HepG2 (cell line): Measurements from ENCODE around the gene CDK3. TPM values are rescaled to one million over a fixed set of nuclear protein-coding genes. Genes with fewer than 3 reads are reported as not detected.

Experiments used
- DPF2 ChIP-seq: sonication (generic); formaldehyde crosslinking; IDR thresholded peaks from 2 replicates; pipeline ENCODE4 v1.4.0; 2020; ENCODE audit warnings: mild to moderate bottlenecking, low read depth, missing genetic modification reagents, borderline replicate concordance
- HNRNPL ChIP-seq: fragments of 200-400 bp; formaldehyde crosslinking; IDR thresholded peaks from 2 replicates; pipeline ENCODE4 v1.6.1; 2017; ENCODE audit warnings: mild to moderate bottlenecking, low read depth, low read length
- MAX ChIP-seq: IDR thresholded peaks from 2 replicates; pipeline ENCODE4 v1.6.1; 2012; ENCODE audit warnings: inconsistent platforms
- MED8 ChIP-seq: sonication (generic); formaldehyde crosslinking; IDR thresholded peaks from 2 replicates; pipeline ENCODE4 v1.8.1; 2023; ENCODE audit warnings: mild to moderate bottlenecking, missing genetic modification reagents; ENCODE audit not compliant: insufficient replicate concordance
- NR2C2 ChIP-seq: sonication (generic); formaldehyde crosslinking; IDR thresholded peaks from 2 replicates; pipeline ENCODE4 v1.4.0; 2020; ENCODE audit warnings: missing genetic modification reagents, mild to moderate bottlenecking, moderate library complexity, borderline replicate concordance
- REL ChIP-seq: sonication (generic); formaldehyde crosslinking; conservative IDR thresholded peaks from 2 replicates; pipeline ENCODE4 v1.8.0; 2022; ENCODE audit warnings: mild to moderate bottlenecking, missing genetic modification reagents, moderate library complexity
- RFX1 ChIP-seq: fragments of 450-650 bp; IDR thresholded peaks from 2 replicates; pipeline ENCODE4 v1.6.1; 2017
- RXRA ChIP-seq: sonication (generic); formaldehyde crosslinking; IDR thresholded peaks from 2 replicates; pipeline ENCODE4 v1.5.1; 2020; ENCODE audit warnings: missing genetic modification reagents
- ZFP91 ChIP-seq: sonication (generic); formaldehyde crosslinking; IDR thresholded peaks from 2 replicates; pipeline ENCODE4 v1.9.0; 2022; ENCODE audit warnings: missing genetic modification reagents, mild to moderate bottlenecking, borderline replicate concordance
- ZNF33B ChIP-seq: sonication (generic); formaldehyde crosslinking; IDR thresholded peaks from 2 replicates; pipeline ENCODE4 v1.5.1; 2020; ENCODE audit warnings: mild to moderate bottlenecking, missing genetic modification reagents
- ZNF720 ChIP-seq: sonication (generic); formaldehyde crosslinking; IDR thresholded peaks from 2 replicates; pipeline ENCODE4 v1.4.0; 2020; ENCODE audit warnings: missing genetic modification reagents
- ZNF747 ChIP-seq: sonication (generic); formaldehyde crosslinking; IDR thresholded peaks from 2 replicates; pipeline ENCODE4 v1.8.1; 2023; ENCODE audit warnings: missing genetic modification reagents, mild to moderate bottlenecking, borderline replicate concordance
- polyA plus RNA-seq, 8 experiments: library from polyadenylated mRNA; depleted of rRNA in 3 of 8; stranded (reverse) in 7 of 8; unstranded in 1 of 8; fragments of >200 nt; fragmentation: Illumina TruSeq in 4 of 8; extraction: Trizol in 4 of 8; gene quantifications; 2 replicates each; pipeline versions ENCODE4 v1.2.1 to v1.2.3, GENCODE V29; 2011 to 2016; ENCODE audit warnings: low read depth in 4 of 8, missing spikeins in 1 of 8, mixed read lengths in 1 of 8; ENCODE audit not compliant: insufficient read depth in 1 of 8
- total RNA-seq, 5 experiments: library from RNA; depleted of rRNA; stranded (reverse); fragments of >200 nt; fragmentation: Illumina TruSeq; extraction: Trizol; gene quantifications; 2 replicates each; pipeline ENCODE4 v1.2.3, GENCODE V29; 2016; ENCODE audit warnings: low read depth in 1 of 5
- TF ChIP-seq, protein P1 (sequence below): sonication (generic); formaldehyde crosslinking; conservative IDR thresholded peaks from 2 replicates; pipeline ENCODE4 v1.4.0; 2020; ENCODE audit warnings: mild to moderate bottlenecking, missing genetic modification reagents, moderate library complexity
- TF ChIP-seq, protein P2 (sequence below): conservative IDR thresholded peaks from 2 replicates; pipeline ENCODE4 v1.6.1; 2018; ENCODE audit warnings: missing genetic modification reagents
- TF ChIP-seq, protein P3 (sequence below): sonication (generic); formaldehyde crosslinking; IDR thresholded peaks from 2 replicates; pipeline ENCODE4 v1.5.0; 2020; ENCODE audit warnings: mild to moderate bottlenecking, missing genetic modification reagents
- TF ChIP-seq, protein P4 (sequence below): sonication (generic); formaldehyde crosslinking; IDR thresholded peaks from 2 replicates; pipeline ENCODE4 v1.5.1; 2020; ENCODE audit warnings: mild to moderate bottlenecking, missing genetic modification reagents, moderate library complexity

The CDK3 gene
- total and polyA plus RNA-seq, 2 of the 13 experiments (the other 11 are each of a cell fraction or from before 2014, with no cell fraction given), result 5.8 to 11.4 TPM

- TF ChIP-seq, protein P1, sequence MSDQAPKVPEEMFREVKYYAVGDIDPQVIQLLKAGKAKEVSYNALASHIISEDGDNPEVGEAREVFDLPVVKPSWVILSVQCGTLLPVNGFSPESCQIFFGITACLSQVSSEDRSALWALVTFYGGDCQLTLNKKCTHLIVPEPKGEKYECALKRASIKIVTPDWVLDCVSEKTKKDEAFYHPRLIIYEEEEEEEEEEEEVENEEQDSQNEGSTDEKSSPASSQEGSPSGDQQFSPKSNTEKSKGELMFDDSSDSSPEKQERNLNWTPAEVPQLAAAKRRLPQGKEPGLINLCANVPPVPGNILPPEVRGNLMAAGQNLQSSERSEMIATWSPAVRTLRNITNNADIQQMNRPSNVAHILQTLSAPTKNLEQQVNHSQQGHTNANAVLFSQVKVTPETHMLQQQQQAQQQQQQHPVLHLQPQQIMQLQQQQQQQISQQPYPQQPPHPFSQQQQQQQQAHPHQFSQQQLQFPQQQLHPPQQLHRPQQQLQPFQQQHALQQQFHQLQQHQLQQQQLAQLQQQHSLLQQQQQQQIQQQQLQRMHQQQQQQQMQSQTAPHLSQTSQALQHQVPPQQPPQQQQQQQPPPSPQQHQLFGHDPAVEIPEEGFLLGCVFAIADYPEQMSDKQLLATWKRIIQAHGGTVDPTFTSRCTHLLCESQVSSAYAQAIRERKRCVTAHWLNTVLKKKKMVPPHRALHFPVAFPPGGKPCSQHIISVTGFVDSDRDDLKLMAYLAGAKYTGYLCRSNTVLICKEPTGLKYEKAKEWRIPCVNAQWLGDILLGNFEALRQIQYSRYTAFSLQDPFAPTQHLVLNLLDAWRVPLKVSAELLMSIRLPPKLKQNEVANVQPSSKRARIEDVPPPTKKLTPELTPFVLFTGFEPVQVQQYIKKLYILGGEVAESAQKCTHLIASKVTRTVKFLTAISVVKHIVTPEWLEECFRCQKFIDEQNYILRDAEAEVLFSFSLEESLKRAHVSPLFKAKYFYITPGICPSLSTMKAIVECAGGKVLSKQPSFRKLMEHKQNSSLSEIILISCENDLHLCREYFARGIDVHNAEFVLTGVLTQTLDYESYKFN (CRISPR knock-in tag), result peak; percentile 56
- TF ChIP-seq REL (CRISPR knock-in tag) (no peak), MED8 (peak; percentile 15), RXRA (CRISPR knock-in tag) (peak; percentile 50; the same call in 1 of the 2 replicates), HNRNPL (peak; percentile 93), DPF2 (CRISPR knock-in tag) (peak; percentile 15; the same call in 1 of the 2 replicates), ZNF33B (CRISPR knock-in tag) (no peak), MAX (peak; percentile 56; the same call in 1 of the 2 replicates), RFX1 (no peak), ZFP91 (peak; percentile 45; the same call in 1 of the 2 replicates), NR2C2 (CRISPR knock-in tag) (no peak; the same call in 1 of the 2 replicates), ZNF720 (no peak), ZNF747 (CRISPR knock-in tag) (peak; percentile 45; the same call in 1 of the 2 replicates)
- TF ChIP-seq, protein P2, sequence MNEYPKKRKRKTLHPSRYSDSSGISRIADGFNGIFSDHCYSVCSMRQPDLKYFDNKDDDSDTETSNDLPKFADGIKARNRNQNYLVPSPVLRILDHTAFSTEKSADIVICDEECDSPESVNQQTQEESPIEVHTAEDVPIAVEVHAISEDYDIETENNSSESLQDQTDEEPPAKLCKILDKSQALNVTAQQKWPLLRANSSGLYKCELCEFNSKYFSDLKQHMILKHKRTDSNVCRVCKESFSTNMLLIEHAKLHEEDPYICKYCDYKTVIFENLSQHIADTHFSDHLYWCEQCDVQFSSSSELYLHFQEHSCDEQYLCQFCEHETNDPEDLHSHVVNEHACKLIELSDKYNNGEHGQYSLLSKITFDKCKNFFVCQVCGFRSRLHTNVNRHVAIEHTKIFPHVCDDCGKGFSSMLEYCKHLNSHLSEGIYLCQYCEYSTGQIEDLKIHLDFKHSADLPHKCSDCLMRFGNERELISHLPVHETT, result no peak
- TF ChIP-seq, protein P3, sequence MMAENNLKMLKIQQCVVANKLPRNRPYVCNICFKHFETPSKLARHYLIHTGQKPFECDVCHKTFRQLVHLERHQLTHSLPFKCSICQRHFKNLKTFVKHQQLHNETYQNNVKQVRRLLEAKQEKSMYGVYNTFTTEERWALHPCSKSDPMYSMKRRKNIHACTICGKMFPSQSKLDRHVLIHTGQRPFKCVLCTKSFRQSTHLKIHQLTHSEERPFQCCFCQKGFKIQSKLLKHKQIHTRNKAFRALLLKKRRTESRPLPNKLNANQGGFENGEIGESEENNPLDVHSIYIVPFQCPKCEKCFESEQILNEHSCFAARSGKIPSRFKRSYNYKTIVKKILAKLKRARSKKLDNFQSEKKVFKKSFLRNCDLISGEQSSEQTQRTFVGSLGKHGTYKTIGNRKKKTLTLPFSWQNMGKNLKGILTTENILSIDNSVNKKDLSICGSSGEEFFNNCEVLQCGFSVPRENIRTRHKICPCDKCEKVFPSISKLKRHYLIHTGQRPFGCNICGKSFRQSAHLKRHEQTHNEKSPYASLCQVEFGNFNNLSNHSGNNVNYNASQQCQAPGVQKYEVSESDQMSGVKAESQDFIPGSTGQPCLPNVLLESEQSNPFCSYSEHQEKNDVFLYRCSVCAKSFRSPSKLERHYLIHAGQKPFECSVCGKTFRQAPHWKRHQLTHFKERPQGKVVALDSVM, result peak; percentile 80; the same call in 1 of the 2 replicates
- TF ChIP-seq, protein P4, sequence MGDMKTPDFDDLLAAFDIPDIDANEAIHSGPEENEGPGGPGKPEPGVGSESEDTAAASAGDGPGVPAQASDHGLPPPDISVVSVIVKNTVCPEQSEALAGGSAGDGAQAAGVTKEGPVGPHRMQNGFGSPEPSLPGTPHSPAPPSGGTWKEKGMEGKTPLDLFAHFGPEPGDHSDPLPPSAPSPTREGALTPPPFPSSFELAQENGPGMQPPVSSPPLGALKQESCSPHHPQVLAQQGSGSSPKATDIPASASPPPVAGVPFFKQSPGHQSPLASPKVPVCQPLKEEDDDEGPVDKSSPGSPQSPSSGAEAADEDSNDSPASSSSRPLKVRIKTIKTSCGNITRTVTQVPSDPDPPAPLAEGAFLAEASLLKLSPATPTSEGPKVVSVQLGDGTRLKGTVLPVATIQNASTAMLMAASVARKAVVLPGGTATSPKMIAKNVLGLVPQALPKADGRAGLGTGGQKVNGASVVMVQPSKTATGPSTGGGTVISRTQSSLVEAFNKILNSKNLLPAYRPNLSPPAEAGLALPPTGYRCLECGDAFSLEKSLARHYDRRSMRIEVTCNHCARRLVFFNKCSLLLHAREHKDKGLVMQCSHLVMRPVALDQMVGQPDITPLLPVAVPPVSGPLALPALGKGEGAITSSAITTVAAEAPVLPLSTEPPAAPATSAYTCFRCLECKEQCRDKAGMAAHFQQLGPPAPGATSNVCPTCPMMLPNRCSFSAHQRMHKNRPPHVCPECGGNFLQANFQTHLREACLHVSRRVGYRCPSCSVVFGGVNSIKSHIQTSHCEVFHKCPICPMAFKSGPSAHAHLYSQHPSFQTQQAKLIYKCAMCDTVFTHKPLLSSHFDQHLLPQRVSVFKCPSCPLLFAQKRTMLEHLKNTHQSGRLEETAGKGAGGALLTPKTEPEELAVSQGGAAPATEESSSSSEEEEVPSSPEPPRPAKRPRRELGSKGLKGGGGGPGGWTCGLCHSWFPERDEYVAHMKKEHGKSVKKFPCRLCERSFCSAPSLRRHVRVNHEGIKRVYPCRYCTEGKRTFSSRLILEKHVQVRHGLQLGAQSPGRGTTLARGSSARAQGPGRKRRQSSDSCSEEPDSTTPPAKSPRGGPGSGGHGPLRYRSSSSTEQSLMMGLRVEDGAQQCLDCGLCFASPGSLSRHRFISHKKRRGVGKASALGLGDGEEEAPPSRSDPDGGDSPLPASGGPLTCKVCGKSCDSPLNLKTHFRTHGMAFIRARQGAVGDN (CRISPR knock-in tag), result peak; percentile 91
Measured at GRCh38 chr17:75995385-75995925, 5.2 kb upstream of the CDK3 start (continued).
